Esophagus squamous epithelium (tissue), 4 donors: ENCODE data around the gene UBR3.

Experiments used
- CTCF ChIP-seq, 6 experiments: fragments of 450-650 bp in 4 of 6; fragments of 200-600 bp in 2 of 6; sonication (generic) in 2 of 6; IDR thresholded peaks; one replicate each; pipeline ENCODE4 v1.5.1; 2016 to 2019; ENCODE audit warnings: antibody characterized with exemption in 6 of 6, mild to moderate bottlenecking in 4 of 6, moderate library complexity in 4 of 6
- POLR2A ChIP-seq, 4 donors: fragments of 450-650 bp; IDR thresholded peaks; one replicate each; pipeline ENCODE4 v1.6.1; 2017; ENCODE audit warnings: antibody characterized with exemption in 4 of 4, mild to moderate bottlenecking in 4 of 4, moderate library complexity in 3 of 4

GRCh38 chr2:169781249-169782013, 45.8 kb upstream of the UBR3 start:
- TF ChIP-seq CTCF (IDR thresholded peaks at IDR 0.05) (no peak), POLR2A (IDR thresholded peaks at IDR 0.05) (no peak)
